Kidney (tissue), 14 donors: ENCODE measurements around the gene PPL. TPM values are rescaled to one million over a fixed set of nuclear protein-coding genes. Genes with fewer than 3 reads are reported as not detected.
"Not testable (repeated sequence)": the region's sequence is repeated elsewhere in the genome, so short reads cannot be mapped to it uniquely, and the experiment has no call there.

Experiments used
- DNase-seq, 5 donors: peaks; one replicate each; pipeline ENCODE4 v3.0.0-alpha.2; 2013 to 2020
- FAIRE-seq: peaks from 2 replicates; lab custom pipeline; 2012; peaks lifted over from hg19 to GRCh38; lab: Jason Lieb, UNC
- H3K27ac ChIP-seq, 2 donors: one replicate each; pipeline ENCODE4 v1.7.0; 2013; ENCODE audit warnings: low read depth in 2 of 2, low read length in 2 of 2, inconsistent platforms in 1 of 2
- H3K27me3 ChIP-seq: one replicate; pipeline ENCODE4 v1.7.1; 2013; ENCODE audit warnings: low read length, inconsistent platforms; ENCODE audit not compliant: control insufficient read depth, insufficient read depth
- H3K36me3 ChIP-seq, 3 donors: one replicate each; pipeline versions ENCODE4 v1.7.0 to v1.7.1; 2013; ENCODE audit warnings: low read length in 3 of 3, control low read depth in 1 of 3, inconsistent platforms in 1 of 3; ENCODE audit not compliant: insufficient read depth in 3 of 3, control insufficient read depth in 2 of 3
- H3K4me1 ChIP-seq, 3 donors: one replicate each; pipeline versions ENCODE4 v1.7.0 to v1.7.1; 2013; ENCODE audit warnings: low read length in 3 of 3, inconsistent platforms in 1 of 3, low read depth in 1 of 3; ENCODE audit not compliant: control insufficient read depth in 2 of 3, insufficient read depth in 2 of 3
- H3K4me3 ChIP-seq, 3 donors: one replicate each; pipeline versions ENCODE4 v1.7.0 to v1.8.1; 2013; ENCODE audit warnings: low read length in 3 of 3, control low read depth in 1 of 3, inconsistent platforms in 1 of 3
- H3K9ac ChIP-seq, 3 donors: one replicate each; pipeline versions ENCODE4 v1.7.0 to v1.7.1; 2013; ENCODE audit warnings: low read length in 3 of 3, control low read depth in 1 of 3, inconsistent platforms in 1 of 3
- H3K9me3 ChIP-seq, 3 donors: one replicate each; pipeline versions ENCODE4 v1.7.0 to v1.7.1; 2013; ENCODE audit warnings: low read length in 3 of 3, control low read depth in 1 of 3, inconsistent platforms in 1 of 3; ENCODE audit not compliant: control insufficient read depth in 2 of 3, insufficient read depth in 1 of 3
- intact Hi-C: fragments of 100-400 bp; cut with DNase I; formaldehyde crosslinking; loops from one replicate; pipeline ENCODE4 v1.11.1; 2022
- polyA plus RNA-seq: library from polyadenylated mRNA; stranded (reverse); fragments of 350-450 nt; fragmentation: Illumina TruSeq; extraction: RNeasy Lipid Tissue Mini Kit (QIAGEN cat#74804); gene quantifications from one replicate; pipeline ENCODE4 v1.2.3, GENCODE V29; 2014; ENCODE audit warnings: low read depth, low replicate concordance; ENCODE audit not compliant: insufficient read depth
- total RNA-seq: library from RNA; stranded (reverse); fragmentation: NEBNext Ultra II Directional; extraction: Animal tissue kit (Norgen Biotek cat#: 25700); gene quantifications from one replicate; pipeline ENCODE4 v1.2.1, GENCODE V29; 2021
- TF ChIP-seq, protein P1 (sequence below): IDR thresholded peaks from 3 replicates; pipeline ENCODE4 v1.5.1; 2012; ENCODE audit warnings: mild to moderate bottlenecking, moderate library complexity, borderline replicate concordance; ENCODE audit not compliant: insufficient read depth; ENCODE audit errors: extremely low read depth
- donor health status: control.
- donor health status: control.
- donor health status: control.
- donor health status: control.
- donor health status: control.
- donor health status: DM: yes; HTN: yes; CAD: no.
- donor health status: Normal renal cell carcinoma (clear cell type).

PPL gene
- total and polyA plus RNA-seq, 2 donors from 2014 or later: 7.7 to 78.4 TPM

DNA sequence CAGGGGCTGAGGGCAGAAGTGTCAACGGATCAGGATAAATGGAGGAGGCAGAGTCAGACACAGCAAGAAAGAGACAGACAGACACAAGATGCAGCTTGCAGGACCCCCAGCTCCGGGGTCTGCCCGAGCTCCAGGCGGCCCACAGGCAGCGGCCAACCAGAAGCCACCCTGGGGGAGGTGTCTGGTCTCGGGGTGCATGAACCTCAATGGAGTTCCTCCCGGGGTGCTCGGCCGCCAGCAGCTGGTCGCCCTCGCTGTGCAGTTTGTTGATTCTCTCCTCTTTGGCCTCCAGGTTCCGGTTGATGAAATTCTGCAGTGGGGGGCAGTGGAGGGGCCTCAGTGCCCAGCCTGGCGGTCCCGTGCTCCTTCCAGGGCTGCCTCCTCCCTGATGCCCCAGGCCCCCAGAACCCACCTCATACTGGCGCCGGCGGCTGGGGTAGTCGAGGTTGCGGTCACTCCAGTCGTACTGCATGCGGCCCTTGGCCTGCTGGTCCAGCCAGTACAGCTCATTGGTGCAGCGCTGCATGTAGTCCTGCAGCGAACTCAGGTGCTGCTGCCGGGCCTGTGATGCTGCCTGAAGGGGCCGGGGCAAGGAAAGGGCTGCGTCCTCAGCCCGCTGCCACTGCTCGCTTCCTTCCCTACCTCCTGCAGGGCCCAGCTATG lies 38.0 kb downstream of the PPL start:
- Histone ChIP-seq H3K4me3 (no peak overlapping the region), H3K36me3 (peaks cover 0 to 3% (median 0%) of the 10 kb centered on the region in 3 donors), H3K4me1 (no peaks in the 10 kb centered on the region), H3K9ac (no peak overlapping the region), H3K27ac (no peak overlapping the region), H3K9me3 (no peaks in the 10 kb centered on the region), H3K27me3 (no peaks in the 10 kb centered on the region)
- FAIRE-seq (no peak), DNase-seq (no peak)
- intact Hi-C loops: no loop called here
- TF ChIP-seq, protein P1, sequence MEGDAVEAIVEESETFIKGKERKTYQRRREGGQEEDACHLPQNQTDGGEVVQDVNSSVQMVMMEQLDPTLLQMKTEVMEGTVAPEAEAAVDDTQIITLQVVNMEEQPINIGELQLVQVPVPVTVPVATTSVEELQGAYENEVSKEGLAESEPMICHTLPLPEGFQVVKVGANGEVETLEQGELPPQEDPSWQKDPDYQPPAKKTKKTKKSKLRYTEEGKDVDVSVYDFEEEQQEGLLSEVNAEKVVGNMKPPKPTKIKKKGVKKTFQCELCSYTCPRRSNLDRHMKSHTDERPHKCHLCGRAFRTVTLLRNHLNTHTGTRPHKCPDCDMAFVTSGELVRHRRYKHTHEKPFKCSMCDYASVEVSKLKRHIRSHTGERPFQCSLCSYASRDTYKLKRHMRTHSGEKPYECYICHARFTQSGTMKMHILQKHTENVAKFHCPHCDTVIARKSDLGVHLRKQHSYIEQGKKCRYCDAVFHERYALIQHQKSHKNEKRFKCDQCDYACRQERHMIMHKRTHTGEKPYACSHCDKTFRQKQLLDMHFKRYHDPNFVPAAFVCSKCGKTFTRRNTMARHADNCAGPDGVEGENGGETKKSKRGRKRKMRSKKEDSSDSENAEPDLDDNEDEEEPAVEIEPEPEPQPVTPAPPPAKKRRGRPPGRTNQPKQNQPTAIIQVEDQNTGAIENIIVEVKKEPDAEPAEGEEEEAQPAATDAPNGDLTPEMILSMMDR: no peak

- FAIRE-seq (no peak), DNase-seq (no peak)
- H3K9ac ChIP-seq: no peak overlapping the region
- TF ChIP-seq, protein P1: no peak
- intact Hi-C loops: no loop called here
- H3K27me3 ChIP-seq: no peaks in the 10 kb centered on the region
- H3K36me3 ChIP-seq: peaks cover 0 to 3% (median 0%) of the 10 kb centered on the region in 3 donors
- H3K4me1 ChIP-seq: no peaks in the 10 kb centered on the region
- no peak overlapping the region for H3K27ac ChIP-seq
- H3K4me3 ChIP-seq: no peak overlapping the region
- no peaks in the 10 kb centered on the region for H3K9me3 ChIP-seq
These were observed 39.6 kb downstream of the PPL start for GRCh38 chr16:4897328-4897727.

DNA sequence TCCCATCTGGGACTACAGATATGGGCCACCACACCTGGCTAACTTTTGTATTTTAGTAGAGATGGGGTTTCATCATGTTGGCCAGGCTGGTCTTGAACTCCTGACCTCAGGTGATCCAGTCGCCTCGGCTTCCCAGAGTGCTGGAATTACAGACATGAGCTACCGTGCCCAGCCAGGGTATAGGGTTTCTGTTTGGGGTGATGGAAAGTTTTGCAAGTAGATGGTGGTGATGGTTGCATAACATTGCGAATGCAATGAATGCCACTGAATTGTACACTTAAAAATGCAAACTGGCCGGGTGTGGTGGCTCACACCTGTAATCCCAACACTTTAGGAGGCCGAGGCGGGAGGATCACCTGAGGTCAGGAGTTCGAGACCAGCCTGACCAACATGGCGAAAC lies 40.2 kb downstream of the PPL start:
- H3K36me3 ChIP-seq, H3K27me3 ChIP-seq, H3K9ac ChIP-seq, H3K4me3 ChIP-seq, H3K27ac ChIP-seq, FAIRE-seq, DNase-seq, intact Hi-C loops, H3K4me1 ChIP-seq, H3K9me3 ChIP-seq: not testable (repeated sequence)

DNA sequence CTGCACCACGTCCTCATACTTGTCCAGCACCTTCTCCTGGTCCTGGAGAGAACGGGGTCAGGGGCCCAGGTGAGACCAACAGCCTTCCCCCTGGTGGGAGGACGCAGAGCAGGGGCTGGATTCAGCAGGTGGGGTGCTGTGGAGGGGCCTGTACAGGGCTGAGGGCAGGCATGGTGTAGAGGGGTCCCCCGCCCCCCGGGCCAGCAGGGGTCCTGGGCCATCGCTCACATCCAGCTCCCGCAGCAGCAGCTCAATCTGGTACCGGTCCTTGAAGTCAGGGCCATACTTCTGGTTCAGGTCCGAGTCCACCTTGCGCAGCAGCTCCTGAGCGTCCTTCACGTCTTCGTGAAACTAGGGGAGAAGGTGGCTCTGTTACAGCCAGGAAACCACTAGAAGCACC lies 41.6 kb downstream of the PPL start:
- Histone ChIP-seq H3K27me3 (no peaks in the 10 kb centered on the region), H3K9me3 (no peaks in the 10 kb centered on the region), H3K9ac (no peak overlapping the region), H3K27ac (no peak overlapping the region), H3K4me3 (no peak overlapping the region), H3K4me1 (no peaks in the 10 kb centered on the region), H3K36me3 (peaks cover 0 to 3% (median 0%) of the 10 kb centered on the region in 3 donors)
- no peak for DNase-seq
- no peak for FAIRE-seq
- intact Hi-C loops: no loop called here
- TF ChIP-seq, protein P1: no peak
